Activated CD4-positive, CD25-positive, alpha-beta regulatory T cell (primary cell): ENCODE results near the gene ITGBL1.

ENCODE experiments used
- DNase-seq, 4 experiments: peaks; one replicate each; lab custom pipeline; 2025; lab: John Stamatoyannopoulos, UW

ITGBL1 gene

DNA sequence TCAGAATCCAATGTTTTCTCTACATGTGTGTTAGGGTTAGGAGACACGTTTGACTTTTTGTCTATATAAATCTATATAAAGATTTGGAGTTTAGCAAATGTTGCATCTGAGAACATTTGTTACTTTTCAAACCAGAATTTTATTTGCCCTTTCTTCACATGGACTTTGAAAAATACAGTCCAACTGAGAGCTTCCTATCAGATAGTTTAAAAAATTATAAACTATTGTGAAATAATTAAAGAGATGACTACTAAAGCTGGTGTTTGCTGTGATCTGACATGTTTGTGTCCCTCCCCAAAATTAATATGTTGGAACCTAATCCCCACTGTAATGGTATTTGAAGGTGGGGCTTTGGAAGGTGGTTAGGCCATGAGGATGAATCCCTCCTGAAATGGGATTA lies 297.1 kb downstream of the ITGBL1 start:
- DNase-seq = no peak

DNA sequence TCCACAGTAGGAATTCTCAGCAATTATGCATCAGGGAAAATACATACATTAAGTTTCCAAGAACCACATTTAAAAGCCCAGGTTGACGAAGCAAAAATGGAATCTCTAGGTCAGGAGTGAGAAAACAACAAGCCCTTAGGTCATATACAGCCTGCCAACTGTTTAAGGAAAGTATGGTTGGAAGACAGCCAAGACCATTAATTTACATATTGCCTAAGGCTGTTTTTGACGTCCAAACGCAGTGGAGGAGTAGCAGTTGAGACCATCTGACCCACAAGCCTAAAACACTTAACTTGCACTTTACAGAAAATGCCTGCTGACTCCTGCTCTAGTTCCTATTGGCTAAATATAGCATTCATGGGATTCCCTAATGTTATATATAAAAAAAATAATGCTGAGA lies 299.0 kb downstream of the ITGBL1 start:
- DNase-seq = no peak

GRCh38 chr13:101752432-101752831 lies 300.0 kb downstream of the ITGBL1 start:
- no peak for DNase-seq

GRCh38 chr13:101755228-101755887 lies 302.9 kb downstream of the ITGBL1 start:
- DNase-seq = no peak

- no peak for DNase-seq
Measured at GRCh38 chr13:101757446-101758039, 305.1 kb downstream of the ITGBL1 start.

- no peak for DNase-seq
Measured at GRCh38 chr13:101763191-101763590, 310.7 kb downstream of the ITGBL1 start.
